IPS-15b (cell line): ENCODE results near the gene NONO.
A peak's percentile ranks its signal among the peaks of the same experiment; 100 is the strongest.
"Not testable (repeated sequence)": the region's sequence is repeated elsewhere in the genome, so short reads cannot be mapped to it uniquely, and the experiment has no call there.

Experiments used
- H3K27me3 ChIP-seq: one replicate; pipeline ENCODE4 v1.6.1; 2013; ENCODE audit warnings: low read length; ENCODE audit not compliant: control insufficient read depth, insufficient read depth
- H3K36me3 ChIP-seq: one replicate; pipeline ENCODE4 v1.6.1; 2013; ENCODE audit warnings: low read length; ENCODE audit not compliant: control insufficient read depth, insufficient read depth
- H3K4me1 ChIP-seq: one replicate; pipeline ENCODE4 v1.6.1; 2013; ENCODE audit warnings: mild to moderate bottlenecking, low read length; ENCODE audit not compliant: control insufficient read depth, insufficient read depth
- H3K4me3 ChIP-seq: one replicate; pipeline ENCODE4 v1.5.1; 2013; ENCODE audit warnings: low read depth, low read length
- H3K9ac ChIP-seq: one replicate; pipeline ENCODE4 v1.6.1; 2013; ENCODE audit warnings: low read depth, mild to moderate bottlenecking, low read length
- H3K9me3 ChIP-seq: one replicate; pipeline ENCODE4 v1.6.1; 2013; ENCODE audit warnings: mild to moderate bottlenecking, low read length; ENCODE audit not compliant: control insufficient read depth, insufficient read depth

Gene NONO

DNA sequence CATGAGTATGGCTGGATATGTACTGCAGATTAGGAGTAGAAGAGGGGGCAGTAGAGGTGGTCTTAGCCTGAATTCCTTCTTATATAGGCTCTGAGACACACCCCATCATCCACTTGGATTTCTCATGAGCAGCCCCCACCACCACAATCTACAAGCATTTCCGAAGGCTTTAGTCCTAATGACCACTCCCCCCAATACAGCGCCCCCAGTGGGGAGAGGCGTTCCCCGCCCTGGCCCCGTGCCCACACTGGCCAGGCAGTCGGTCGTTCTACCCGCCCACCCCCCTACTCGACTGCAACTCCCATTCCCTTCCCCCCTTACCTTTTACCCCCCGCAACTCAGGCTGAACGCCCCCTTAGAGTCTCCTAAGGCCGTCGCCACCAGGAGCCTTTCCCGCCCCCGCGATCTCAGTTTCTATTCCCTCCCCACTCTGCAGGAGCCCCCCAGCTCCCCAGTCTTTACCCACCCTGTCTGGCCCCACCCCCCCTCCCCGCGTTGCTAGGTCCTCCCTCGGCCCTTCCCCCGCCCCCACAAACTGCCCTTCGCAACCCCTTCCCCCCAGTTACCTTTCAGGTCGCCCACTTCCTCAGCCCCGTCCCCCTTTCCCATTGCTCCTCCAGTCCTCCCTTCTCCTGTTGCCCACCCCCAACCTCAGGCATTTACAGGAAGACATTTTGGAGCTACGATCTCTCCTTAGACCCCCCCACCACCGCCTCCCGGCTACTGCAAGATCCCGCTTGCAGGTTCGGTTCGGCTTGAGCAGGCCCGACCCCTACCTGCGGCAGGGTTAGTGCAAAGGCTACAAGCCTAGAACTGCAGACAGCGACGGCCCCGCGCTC lies 30.0 kb upstream of the NONO start:
- no peaks in the 10 kb centered on the region for H3K9me3 ChIP-seq
- H3K4me1 ChIP-seq = peaks cover 3% of the 10 kb centered on the region
- H3K4me3 ChIP-seq = peak overlapping the region; percentile 85
- peaks cover 21% of the 10 kb centered on the region for H3K36me3 ChIP-seq
- H3K27me3 ChIP-seq = no peaks in the 10 kb centered on the region
- H3K9ac ChIP-seq = peak overlapping the region; percentile 71

- H3K27me3 ChIP-seq = no peaks in the 10 kb centered on the region
- no peaks in the 10 kb centered on the region for H3K9me3 ChIP-seq
- H3K9ac ChIP-seq = peak within 1 kb of the TSS; percentile 71
- H3K36me3 ChIP-seq = peaks cover 16% of the 10 kb centered on the region
- H3K4me1 ChIP-seq = peaks cover 3% of the 10 kb centered on the region
- H3K4me3 ChIP-seq = peak within 1 kb of the TSS; percentile 85
Observed at GRCh38 chrX:71254092-71254963, 29.1 kb upstream of the NONO start, which contains the start of gene ZMYM3. ZMYM3 (minus strand) TSS chrX:71254140; CDS start chrX:71253255, 885 bp downstream.

DNA sequence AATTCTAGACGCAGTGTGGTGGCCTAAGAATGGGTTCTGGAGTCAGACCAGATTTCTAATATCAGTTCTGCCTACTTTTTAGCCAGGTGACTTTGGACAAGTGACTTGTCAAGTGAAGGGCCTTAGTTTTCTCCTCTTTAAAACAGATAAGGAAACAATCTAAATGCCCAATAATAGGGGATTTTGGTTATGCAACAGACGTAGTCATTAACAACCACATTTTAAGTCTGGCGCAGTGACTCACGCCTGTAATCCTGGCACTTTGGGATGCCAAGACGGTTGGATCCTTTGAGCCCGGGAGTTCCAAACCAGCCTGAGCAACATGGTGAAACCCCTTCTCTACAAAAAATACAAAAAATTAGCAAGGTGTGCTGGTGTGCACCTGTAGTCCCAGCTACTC lies 27.4 kb upstream of the NONO start:
- no peaks in the 10 kb centered on the region for H3K36me3 ChIP-seq
- peaks cover 3% of the 10 kb centered on the region for H3K4me1 ChIP-seq
- H3K9me3 ChIP-seq = no peaks in the 10 kb centered on the region
- no peaks in the 10 kb centered on the region for H3K27me3 ChIP-seq
- H3K9ac ChIP-seq = no peak overlapping the region
- H3K4me3 ChIP-seq = no peak overlapping the region

DNA sequence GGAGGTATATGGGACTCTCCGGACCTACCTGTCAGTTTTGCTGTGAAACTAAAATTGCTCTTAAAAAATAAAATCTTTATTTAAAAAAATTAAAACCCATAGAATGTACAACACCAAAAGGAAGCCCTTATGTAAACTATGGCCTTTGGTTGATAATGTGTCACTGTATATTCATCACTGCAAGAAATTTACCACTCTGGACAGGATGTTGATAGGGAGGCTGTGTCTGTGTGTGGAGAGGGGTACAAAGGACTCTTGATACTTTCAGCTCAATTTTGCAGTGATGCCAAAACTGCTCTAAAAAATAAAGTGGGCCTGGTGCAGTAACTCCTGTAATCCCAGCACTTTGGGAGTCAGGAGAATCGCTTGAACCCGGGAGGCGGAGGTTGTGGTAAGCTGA lies 26.6 kb upstream of the NONO start:
- Histone ChIP-seq H3K4me1 (peaks cover 3% of the 10 kb centered on the region), H3K9me3 (no peaks in the 10 kb centered on the region), H3K4me3 (no peak overlapping the region), H3K27me3 (no peaks in the 10 kb centered on the region), H3K9ac (no peak overlapping the region), H3K36me3 (no peaks in the 10 kb centered on the region)

DNA sequence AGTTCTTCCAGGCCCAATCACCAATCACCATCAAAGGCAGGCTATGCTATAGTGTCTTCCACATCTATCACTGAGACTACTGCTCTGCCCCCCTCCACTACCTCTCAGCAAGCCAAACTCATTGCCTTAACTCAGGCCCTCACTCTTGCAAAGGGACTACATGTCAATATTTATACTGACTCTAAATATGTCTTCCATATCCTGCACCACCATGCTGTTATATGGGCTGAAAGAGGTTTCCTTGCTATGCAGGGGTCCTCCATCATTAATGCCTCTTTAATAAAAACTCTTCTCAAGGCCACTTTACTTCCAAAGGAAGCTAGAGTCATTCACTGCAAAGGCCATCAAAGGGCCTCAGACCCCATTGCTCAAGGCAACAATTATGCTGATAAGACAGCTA lies 14.8 kb upstream of the NONO start:
- not testable (repeated sequence) for H3K9ac ChIP-seq, H3K9me3 ChIP-seq, H3K36me3 ChIP-seq

GRCh38 chrX:71269801-71270395 lies 13.5 kb upstream of the NONO start:
- H3K4me1 ChIP-seq = no peaks in the 10 kb centered on the region
- H3K36me3 ChIP-seq = no peaks in the 10 kb centered on the region
- no peaks in the 10 kb centered on the region for H3K27me3 ChIP-seq
- no peak overlapping the region for H3K4me3 ChIP-seq
- H3K9ac ChIP-seq = no peak overlapping the region
- H3K9me3 ChIP-seq = no peaks in the 10 kb centered on the region

More for the DNA sequence above, 14.8 kb upstream of the NONO start:
- H3K4me3 ChIP-seq, H3K4me1 ChIP-seq, H3K27me3 ChIP-seq: not testable (repeated sequence)

- not testable (repeated sequence) for H3K4me1 ChIP-seq, H3K4me3 ChIP-seq, H3K27me3 ChIP-seq, H3K9ac ChIP-seq, H3K9me3 ChIP-seq, H3K36me3 ChIP-seq
Observed at GRCh38 chrX:71272313-71272712, 11.1 kb upstream of the NONO start.

GRCh38 chrX:71281300-71281699 lies 2.1 kb upstream of the NONO start:
- H3K9ac ChIP-seq, H3K4me1 ChIP-seq, H3K9me3 ChIP-seq, H3K36me3 ChIP-seq, H3K27me3 ChIP-seq, H3K4me3 ChIP-seq: not testable (repeated sequence)

GRCh38 chrX:71282514-71283402 lies 677 bp upstream of the NONO start:
- Histone ChIP-seq H3K4me3 (peak overlapping the region; percentile 36), H3K36me3 (no peaks in the 10 kb centered on the region), H3K4me1 (no peaks in the 10 kb centered on the region), H3K9me3 (no peaks in the 10 kb centered on the region), H3K27me3 (no peaks in the 10 kb centered on the region), H3K9ac (peak overlapping the region; percentile 2)

GRCh38 chrX:71285929-71286328 lies 2.5 kb downstream of the NONO start:
- H3K36me3 ChIP-seq = peaks cover 5% of the 10 kb centered on the region
- H3K9me3 ChIP-seq = no peaks in the 10 kb centered on the region
- no peak overlapping the region for H3K9ac ChIP-seq
- no peaks in the 10 kb centered on the region for H3K27me3 ChIP-seq
- no peaks in the 10 kb centered on the region for H3K4me1 ChIP-seq
- H3K4me3 ChIP-seq = peak overlapping the region; percentile 35

DNA sequence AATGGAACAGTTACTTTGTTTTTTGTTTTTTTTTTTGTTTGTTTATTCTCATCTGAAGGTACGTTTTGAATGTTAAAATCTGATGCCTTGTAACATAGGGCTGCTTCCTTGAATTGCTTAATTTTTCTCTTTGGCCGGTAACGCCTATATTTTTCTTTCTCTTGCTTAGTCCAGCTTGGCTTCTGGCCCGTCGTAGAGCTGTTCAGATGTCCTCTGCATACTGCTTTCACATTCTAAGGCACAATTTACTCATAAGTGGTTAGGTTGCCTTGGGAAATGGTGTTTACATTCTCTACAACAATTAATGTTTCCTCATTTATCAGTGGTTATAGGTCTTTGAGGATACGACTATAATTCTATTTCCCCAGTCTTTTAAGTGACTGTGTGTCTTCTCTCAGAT lies 7.9 kb downstream of the NONO start:
- H3K27me3 ChIP-seq = no peaks in the 10 kb centered on the region

More for the DNA sequence above, 7.9 kb downstream of the NONO start:
- no peak overlapping the region for H3K9ac ChIP-seq
- no peaks in the 10 kb centered on the region for H3K9me3 ChIP-seq
- H3K4me1 ChIP-seq = no peaks in the 10 kb centered on the region
- H3K4me3 ChIP-seq = no peak overlapping the region
- H3K36me3 ChIP-seq = peaks cover 28% of the 10 kb centered on the region
